HG03280 (cell line): ENCODE results near the gene ZNF850.
"Not testable (repeated sequence)": the region's sequence is repeated elsewhere in the genome, so short reads cannot be mapped to it uniquely, and the experiment has no call there.

ENCODE experiments used
- ATAC-seq: cut with Tn5 transposase; IDR thresholded peaks from one replicate; pipeline ENCODE4 v1.9.1; 2021; ENCODE audit warnings: mild to moderate bottlenecking, moderate library complexity; ENCODE audit not compliant: unreplicated experiment

ZNF850 gene

GRCh38 chr19:36772311-36773222 is at the start of gene ZNF850:
TSS of gene ZNF850 (minus strand) at chr19:36772807. CDS start at chr19:36762606, 10,201 bp downstream.
- peak; percentile 96 for ATAC-seq

- no peak for ATAC-seq
Observed at GRCh38 chr19:36821758-36822157, 49.2 kb upstream of the ZNF850 start.

GRCh38 chr19:36819130-36819630 is 46.6 kb upstream of the ZNF850 start:
- no peak for ATAC-seq

GRCh38 chr19:36807029-36807428 is 34.4 kb upstream of the ZNF850 start:
- ATAC-seq = no peak

- ATAC-seq = no peak
Observed at GRCh38 chr19:36805364-36805763, 32.8 kb upstream of the ZNF850 start.

GRCh38 chr19:36797786-36798108 is 25.1 kb upstream of the ZNF850 start:
- ATAC-seq = no peak

GRCh38 chr19:36796714-36796992 is 24.0 kb upstream of the ZNF850 start:
- no peak for ATAC-seq

GRCh38 chr19:36791420-36792141 is 19.0 kb upstream of the ZNF850 start:
- not testable (repeated sequence) for ATAC-seq

GRCh38 chr19:36775768-36776167 is 3.2 kb upstream of the ZNF850 start:
- ATAC-seq = no peak

GRCh38 chr19:36773223-36773579 is 594 bp upstream of the ZNF850 start:
- ATAC-seq = no peak

GRCh38 chr19:36771261-36772231 is 1.1 kb downstream of the ZNF850 start:
- ATAC-seq = no peak

- ATAC-seq = no peak
Observed at GRCh38 chr19:36750066-36750691, 22.4 kb downstream of the ZNF850 start.

- not testable (repeated sequence) for ATAC-seq
Observed at GRCh38 chr19:36749613-36750012, 23.0 kb downstream of the ZNF850 start.

GRCh38 chr19:36748431-36749275 is 24.0 kb downstream of the ZNF850 start:
- no peak for ATAC-seq

- ATAC-seq = no peak
Observed at GRCh38 chr19:36747750-36748149, 24.9 kb downstream of the ZNF850 start.

- ATAC-seq = no peak
Observed at GRCh38 chr19:36745870-36746269, 26.7 kb downstream of the ZNF850 start.

GRCh38 chr19:36736166-36736565 is 36.4 kb downstream of the ZNF850 start:
- not testable (repeated sequence) for ATAC-seq

GRCh38 chr19:36719687-36720556 is 52.7 kb downstream of the ZNF850 start:
- ATAC-seq = no peak

- no peak for ATAC-seq
Observed at GRCh38 chr19:36709423-36709822, 63.2 kb downstream of the ZNF850 start.
